SK-N-MC (cell line): ENCODE data around the gene C1QTNF3.

ENCODE experiments used
- EZH2 ChIP-seq: fragments of 200-600 bp; sonication (generic); IDR thresholded peaks from one replicate; pipeline ENCODE4 v1.6.1; 2017; ENCODE audit warnings: antibody characterized with exemption
- POLR2AphosphoS5 ChIP-seq: IDR thresholded peaks from 2 replicates; pipeline ENCODE4 v1.6.1; 2012; ENCODE audit warnings: mild to moderate bottlenecking, low read depth, low read length, borderline replicate concordance

DNA sequence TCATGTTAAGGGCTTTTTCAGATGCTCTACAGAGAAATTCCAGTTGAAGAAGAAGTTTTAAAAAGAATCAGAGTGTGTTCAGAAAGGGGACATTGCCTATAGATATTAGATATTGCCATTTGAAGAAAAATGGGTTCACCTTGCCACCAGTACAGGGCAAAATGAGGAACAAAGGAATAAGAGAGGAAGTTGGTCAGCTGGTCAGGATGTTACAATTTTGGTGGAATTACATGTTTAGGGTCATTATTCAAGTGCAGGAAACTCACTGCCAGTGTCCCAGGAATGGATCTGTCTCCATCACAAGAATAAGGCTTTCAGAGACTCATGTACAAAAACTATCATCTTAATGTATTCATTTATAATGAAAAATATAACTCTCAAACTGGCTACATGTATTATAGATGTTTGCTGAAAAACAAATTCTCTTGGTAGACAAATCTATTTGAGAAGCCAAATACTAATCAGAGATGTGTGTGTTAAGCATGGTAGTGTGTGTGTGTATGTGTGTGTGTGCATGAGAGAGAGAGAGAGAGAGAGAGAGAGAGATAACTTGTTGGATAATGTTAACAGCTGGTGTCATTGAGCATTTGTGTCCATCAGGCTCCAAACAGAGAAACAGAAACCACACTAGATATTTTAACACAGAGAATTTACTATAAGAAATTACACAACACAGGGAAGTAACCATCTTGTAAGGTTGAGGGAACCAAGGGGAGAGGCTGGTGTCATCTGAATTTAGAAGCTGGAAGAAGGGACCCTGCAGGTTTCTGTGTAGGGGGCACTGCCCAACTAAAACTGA is 5.0 kb upstream of the C1QTNF3 start:
- TF ChIP-seq POLR2AphosphoS5 (no peak), EZH2 (no peak)
